Ishikawa (cell line): Measurements from ENCODE around the gene DNAJB12.
A peak's percentile ranks its signal among the peaks of the same experiment; 100 is the strongest.

Experiments used
- CEBPB ChIP-seq: IDR thresholded peaks from 2 replicates; pipeline ENCODE4 v1.6.1; 2012
- CREB1 ChIP-seq: IDR thresholded peaks from 2 replicates; pipeline ENCODE4 v1.6.1; 2012; ENCODE audit warnings: low read depth
- EGR1 ChIP-seq: IDR thresholded peaks from 2 replicates; pipeline ENCODE4 v1.6.1; 2012
- EP300 ChIP-seq: IDR thresholded peaks from 2 replicates; pipeline ENCODE4 v1.6.1; 2012; ENCODE audit warnings: borderline replicate concordance
- FOXM1 ChIP-seq: IDR thresholded peaks from 2 replicates; pipeline ENCODE4 v1.6.1; 2012; ENCODE audit warnings: low read depth, borderline replicate concordance
- MAX ChIP-seq: IDR thresholded peaks from 2 replicates; pipeline ENCODE4 v1.6.1; 2012
- NFIC ChIP-seq: IDR thresholded peaks from 2 replicates; pipeline ENCODE4 v1.6.1; 2012
- RAD21 ChIP-seq: IDR thresholded peaks from 2 replicates; pipeline ENCODE4 v1.6.1; 2012; ENCODE audit warnings: low read depth
- REST ChIP-seq: IDR thresholded peaks from 2 replicates; pipeline ENCODE4 v1.6.1; 2012; ENCODE audit warnings: low read depth, mild to moderate bottlenecking
- TAF1 ChIP-seq: IDR thresholded peaks from 2 replicates; pipeline ENCODE4 v1.6.1; 2012; ENCODE audit warnings: low read depth, mild to moderate bottlenecking
- TCF12 ChIP-seq: IDR thresholded peaks from 2 replicates; pipeline ENCODE4 v1.6.1; 2012; ENCODE audit warnings: low read depth
- TEAD4 ChIP-seq: IDR thresholded peaks from 2 replicates; pipeline ENCODE4 v1.6.1; 2012
- USF1 ChIP-seq: IDR thresholded peaks from 2 replicates; pipeline ENCODE4 v1.6.1; 2012
- YY1 ChIP-seq: IDR thresholded peaks from 2 replicates; pipeline ENCODE4 v1.6.1; 2012; ENCODE audit warnings: low read depth
- ZBTB7A ChIP-seq: IDR thresholded peaks from 2 replicates; pipeline ENCODE4 v1.6.1; 2012; ENCODE audit warnings: low read depth

Gene DNAJB12

GRCh38 chr10:72312865-72313391 is 41.8 kb downstream of the DNAJB12 start:
- TF ChIP-seq YY1 (no peak), FOXM1 (no peak), EGR1 (no peak), REST (no peak)

- TF ChIP-seq NFIC (no peak), RAD21 (no peak), EP300 (no peak), FOXM1 (no peak), TEAD4 (no peak), CREB1 (no peak), USF1 (no peak), MAX (no peak), TAF1 (no peak), REST (no peak), TCF12 (no peak), EGR1 (no peak), ZBTB7A (no peak), YY1 (no peak), CEBPB (no peak)
Measured at GRCh38 chr10:72311667-72312066, 43.1 kb downstream of the DNAJB12 start.

- peak; percentile 3; the same call in 1 of the 2 replicates for TF ChIP-seq MAX
- TF ChIP-seq RAD21 = no peak
Measured at GRCh38 chr10:72310636-72311035, 44.1 kb downstream of the DNAJB12 start.

GRCh38 chr10:72310241-72310633 is 44.5 kb downstream of the DNAJB12 start:
- TF ChIP-seq USF1 (0 out of 2 replicates have a peak, but pooled peaks have one; percentile 25), CEBPB (0 out of 2 replicates have a peak, but pooled peaks have one; percentile 28), MAX (peak; percentile 47), TEAD4 (peak; percentile 95), YY1 (peak; percentile 53; the same call in 1 of the 2 replicates), NFIC (peak; percentile 82), FOXM1 (peak; percentile 24; the same call in 1 of the 2 replicates), RAD21 (no peak; the same call in 1 of the 2 replicates), EP300 (peak; percentile 90), ZBTB7A (no peak), TCF12 (peak; percentile 82), TAF1 (no peak), EGR1 (no peak)

- no peak for TF ChIP-seq NFIC
- no peak for TF ChIP-seq TCF12
- no peak for TF ChIP-seq CEBPB
- TF ChIP-seq MAX = peak; percentile 33
- no peak for TF ChIP-seq TAF1
- TF ChIP-seq REST = no peak
- TF ChIP-seq ZBTB7A = no peak
Measured at GRCh38 chr10:72309290-72310240, 45.2 kb downstream of the DNAJB12 start.
